ENCODE data around the gene MADCAM1.
A peak's percentile ranks its signal among the peaks of the same experiment; 100 is the strongest.

GRCh38 chr19:461721-462551 is 34.4 kb upstream of the MADCAM1 start:
- TF ChIP-seq CTCF (IDR thresholded peaks at IDR 0.05) (no peak), POLR2A (IDR thresholded peaks at IDR 0.05) (peak in 1 of 2 donors; percentile 32)

All from thyroid gland (tissue), 4 donors.